HEK293 (cell line): ENCODE measurements around the gene CEBPA.

Experiments
- CTCF ChIA-PET: fragments of 350-600 bp; formaldehyde crosslinking; extraction: SDS; loops from one replicate; lab custom pipeline; 2021; ENCODE audit warnings: antibody characterized with exemption; lab: Yijun Ruan, JAX
- POLR2A ChIA-PET: fragments of 300-600 bp; formaldehyde crosslinking; extraction: SDS; loops from one replicate; lab custom pipeline; 2020; ENCODE audit warnings: antibody characterized with exemption, inconsistent platforms; lab: Yijun Ruan, JAX
- H3K27ac ChIP-seq: fragments of 200-500 bp; sonication (Bioruptor generic); 2 replicates; pipeline ENCODE4 v1.5.1; 2014; ENCODE audit warnings: low read depth, low read length, control low read depth, inconsistent platforms; ENCODE audit errors: extremely low read depth
- H3K36me3 ChIP-seq, 2 experiments: fragments of 200-500 bp in 1 of 2; sonication (Bioruptor generic) in 1 of 2; 1 replicate in 1 of 2; 2 replicates in 1 of 2; pipeline ENCODE4 v1.5.1; 2014 to 2017; ENCODE audit warnings: inconsistent platforms in 2 of 2, low read length in 2 of 2; ENCODE audit not compliant: control insufficient read depth in 2 of 2, insufficient read depth in 1 of 2
- H3K4me1 ChIP-seq: fragments of 200-500 bp; sonication (Bioruptor generic); 2 replicates; pipeline ENCODE4 v1.5.1; 2014; ENCODE audit warnings: mild to moderate bottlenecking, low read length, inconsistent platforms; ENCODE audit not compliant: control insufficient read depth, insufficient read depth
- H3K4me3 ChIP-seq: 2 replicates; pipeline ENCODE4 v1.5.1; 2011; ENCODE audit warnings: low read depth, mild to moderate bottlenecking, control low read depth, low read length, moderate library complexity
- H3K9me3 ChIP-seq: fragments of 200-500 bp; sonication (Bioruptor generic); 2 replicates; pipeline ENCODE4 v1.5.1; 2014; ENCODE audit warnings: low read depth, low read length, inconsistent platforms; ENCODE audit not compliant: control insufficient read depth, insufficient read depth
- CTCF ChIP-seq: fragments of 450-650 bp; formaldehyde crosslinking; IDR thresholded peaks from 2 replicates; pipeline ENCODE4 v1.5.1; 2016; ENCODE audit warnings: missing biosample characterization, missing genetic modification characterization
- GLIS1 ChIP-seq: fragments of 450-650 bp; formaldehyde crosslinking; IDR thresholded peaks from 2 replicates; pipeline ENCODE4 v1.5.1; 2016; ENCODE audit warnings: missing biosample characterization, missing genetic modification characterization
- HIC1 ChIP-seq: fragments of 450-650 bp; formaldehyde crosslinking; IDR thresholded peaks from 2 replicates; pipeline ENCODE4 v1.5.1; 2016; ENCODE audit warnings: missing biosample characterization, missing genetic modification characterization
- HOXC10 ChIP-seq: sonication (generic); formaldehyde crosslinking; IDR thresholded peaks from 2 replicates; pipeline ENCODE4 v1.8.1; 2023; ENCODE audit warnings: mild to moderate bottlenecking, missing genetic modification reagents
- PRDM4 ChIP-seq: fragments of 450-650 bp; formaldehyde crosslinking; IDR thresholded peaks from 2 replicates; pipeline ENCODE4 v1.5.1; 2017; ENCODE audit warnings: missing biosample characterization, missing genetic modification characterization
- RBAK ChIP-seq: fragments of 450-650 bp; formaldehyde crosslinking; IDR thresholded peaks from 2 replicates; pipeline ENCODE4 v1.5.1; 2016; ENCODE audit warnings: missing biosample characterization, missing genetic modification characterization
- SETDB1 ChIP-seq: IDR thresholded peaks from one replicate; pipeline ENCODE4 v1.6.1; 2017; ENCODE audit warnings: mild to moderate bottlenecking, low read length, moderate library complexity, mixed read lengths; ENCODE audit not compliant: insufficient read length
- YY1 ChIP-seq: fragments of 450-650 bp; formaldehyde crosslinking; IDR thresholded peaks from 2 replicates; pipeline ENCODE4 v1.5.1; 2018; ENCODE audit warnings: missing biosample characterization, missing genetic modification characterization
- ZBTB48 ChIP-seq: fragments of 450-650 bp; formaldehyde crosslinking; IDR thresholded peaks from 2 replicates; pipeline ENCODE4 v1.5.1; 2016; ENCODE audit warnings: missing biosample characterization, missing genetic modification characterization
- ZIC2 ChIP-seq: fragments of 450-650 bp; formaldehyde crosslinking; IDR thresholded peaks from 2 replicates; pipeline ENCODE4 v1.5.1; 2016; ENCODE audit warnings: missing biosample characterization, missing genetic modification characterization
- ZNF140 ChIP-seq: fragments of 450-650 bp; formaldehyde crosslinking; IDR thresholded peaks from 2 replicates; pipeline ENCODE4 v1.5.1; 2016; ENCODE audit warnings: missing biosample characterization, missing genetic modification characterization
- ZNF24 ChIP-seq: fragments of 450-650 bp; formaldehyde crosslinking; IDR thresholded peaks from 2 replicates; pipeline ENCODE4 v1.5.1; 2016; ENCODE audit warnings: missing biosample characterization, missing genetic modification characterization
- ZNF280D ChIP-seq: fragments of 450-650 bp; formaldehyde crosslinking; IDR thresholded peaks from 2 replicates; pipeline ENCODE4 v1.5.1; 2016; ENCODE audit warnings: missing biosample characterization, missing genetic modification characterization
- ZNF488 ChIP-seq: fragments of 450-650 bp; formaldehyde crosslinking; IDR thresholded peaks from 2 replicates; pipeline ENCODE4 v1.5.1; 2016; ENCODE audit warnings: missing biosample characterization, missing genetic modification characterization
- ZNF530 ChIP-seq: fragments of 450-650 bp; formaldehyde crosslinking; IDR thresholded peaks from 2 replicates; pipeline ENCODE4 v1.5.1; 2016; ENCODE audit warnings: low read depth, missing biosample characterization, missing genetic modification characterization
- ZNF544 ChIP-seq: fragments of 450-650 bp; formaldehyde crosslinking; IDR thresholded peaks from 2 replicates; pipeline ENCODE4 v1.5.0; 2017; ENCODE audit warnings: missing biosample characterization, missing genetic modification characterization

Gene CEBPA

GRCh38 chr19:33329060-33329459 is 26.7 kb upstream of the CEBPA start:
- POLR2A ChIA-PET: no interaction called here
- Histone ChIP-seq H3K36me3 (no peaks in the 10 kb centered on the region; a peak in 1 of 3 replicates), H3K27ac (no peak overlapping the region), H3K4me3 (no peak overlapping the region), H3K4me1 (no peaks in the 10 kb centered on the region)
- CTCF ChIA-PET: no interaction called here
- TF ChIP-seq SETDB1 (no peak), HIC1 (tag by site-specific recombination) (no peak), ZIC2 (tag by site-specific recombination) (no peak), ZNF544 (no peak), ZNF530 (tag by site-specific recombination) (no peak), CTCF (tag by site-specific recombination) (no peak), PRDM4 (tag by site-specific recombination) (no peak), ZNF140 (tag by site-specific recombination) (no peak), ZNF488 (tag by site-specific recombination) (no peak)
- TF ChIP-seq, all 188 proteins: peak for 0
- peaks cover 5% of the 10 kb centered on the region for H3K9me3 ChIP-seq

GRCh38 chr19:33325920-33326319 is 23.6 kb upstream of the CEBPA start:
- no peak overlapping the region for H3K4me3 ChIP-seq

More at GRCh38 chr19:33325920-33326319, 23.6 kb upstream of the CEBPA start:
- ChIA-PET POLR2A (no interaction called here), CTCF (interaction anchor here (0.7 to 1.6 kb wide), 4 partner anchors 30 to 90 kb away, joined by 3 to 5 read pairs (median 4); no protein-coding TSS in a partner anchor)
- TF ChIP-seq GLIS1 (no peak), YY1 (tag by site-specific recombination) (0 out of 2 replicates have a peak, but pooled peaks have one; percentile 56), ZNF280D (tag by site-specific recombination) (peak; percentile 81; the same call in 1 of the 2 replicates), RBAK (tag by site-specific recombination) (no peak), HOXC10 (CRISPR knock-in tag) (no peak), SETDB1 (peak; percentile 37), ZNF24 (no peak), ZBTB48 (tag by site-specific recombination) (no peak)
- TF ChIP-seq, all 188 proteins: peak for 3
- Histone ChIP-seq H3K36me3 (peaks cover 0 to 3% of the 10 kb centered on the region in 2 experiments; a peak in 1 of 3 replicates), H3K4me1 (no peaks in the 10 kb centered on the region), H3K27ac (no peak overlapping the region), H3K9me3 (peaks cover 7% of the 10 kb centered on the region)
